AG08396 (cell line): ENCODE measurements around the gene TMC5.

ENCODE experiments used
- DNase-seq: peaks from one replicate; pipeline ENCODE4 v3.0.0; 2012; ENCODE audit warnings: low spot score, mixed read lengths

TMC5 gene

GRCh38 chr16:19506965-19507364 lies 89.3 kb downstream of the TMC5 start:
- no peak for DNase-seq

GRCh38 chr16:19507867-19508266 lies 90.2 kb downstream of the TMC5 start:
- DNase-seq: no peak

- DNase-seq: no peak
Measured at GRCh38 chr16:19512297-19512696, 94.6 kb downstream of the TMC5 start.

GRCh38 chr16:19513377-19514053 lies 95.8 kb downstream of the TMC5 start:
- no peak for DNase-seq

- no peak for DNase-seq
Measured at GRCh38 chr16:19515757-19516156, 98.1 kb downstream of the TMC5 start.

GRCh38 chr16:19517424-19518089 lies 99.9 kb downstream of the TMC5 start:
- DNase-seq: no peak

- no peak for DNase-seq
Measured at GRCh38 chr16:19518388-19518787, 100.7 kb downstream of the TMC5 start.

GRCh38 chr16:19520861-19521331 lies 103.2 kb downstream of the TMC5 start:
- DNase-seq: no peak

GRCh38 chr16:19521471-19522396 lies 104.1 kb downstream of the TMC5 start, which contains the start of gene GDE1:
TSS of gene GDE1 (minus strand) at chr16:19522098. CDS start at chr16:19521964, 134 bp downstream.
- DNase-seq: peak; percentile 96

GRCh38 chr16:19522397-19522732 lies 104.7 kb downstream of the TMC5 start:
- no peak for DNase-seq

GRCh38 chr16:19522760-19523159 lies 105.1 kb downstream of the TMC5 start:
- DNase-seq: no peak

- DNase-seq: no peak
Measured at GRCh38 chr16:19523184-19523558, 105.5 kb downstream of the TMC5 start.

GRCh38 chr16:19523559-19524355 lies 106.1 kb downstream of the TMC5 start, which contains the start of gene CCP110:
TSS of gene CCP110 (plus strand) at chr16:19523942. CDS start at chr16:19527882, 3,940 bp downstream.
- DNase-seq: peak; percentile 96

- DNase-seq: no peak
Measured at GRCh38 chr16:19524356-19524615, 106.6 kb downstream of the TMC5 start.

GRCh38 chr16:19524616-19525384 lies 107.1 kb downstream of the TMC5 start:
- DNase-seq: no peak

- no peak for DNase-seq
Measured at GRCh38 chr16:19525385-19525723, 107.7 kb downstream of the TMC5 start.

GRCh38 chr16:19527161-19527560 lies 109.5 kb downstream of the TMC5 start:
- no peak for DNase-seq

- DNase-seq: no peak
Measured at GRCh38 chr16:19528666-19529065, 111.0 kb downstream of the TMC5 start.

GRCh38 chr16:19532601-19533000 lies 114.9 kb downstream of the TMC5 start:
- DNase-seq: no peak

GRCh38 chr16:19540241-19540970 lies 122.7 kb downstream of the TMC5 start:
- DNase-seq: no peak
